HPDE6-E6E7 (cell line): ENCODE results near the gene ATP1B3.
"Not testable (repeated sequence)": the region's sequence is repeated elsewhere in the genome, so short reads cannot be mapped to it uniquely, and the experiment has no call there.

Experiments
- DNase-seq: peaks from one replicate; pipeline ENCODE4 v3.0.0; 2011; ENCODE audit warnings: missing footprints; ENCODE audit errors: extremely low spot score

The ATP1B3 gene

DNA sequence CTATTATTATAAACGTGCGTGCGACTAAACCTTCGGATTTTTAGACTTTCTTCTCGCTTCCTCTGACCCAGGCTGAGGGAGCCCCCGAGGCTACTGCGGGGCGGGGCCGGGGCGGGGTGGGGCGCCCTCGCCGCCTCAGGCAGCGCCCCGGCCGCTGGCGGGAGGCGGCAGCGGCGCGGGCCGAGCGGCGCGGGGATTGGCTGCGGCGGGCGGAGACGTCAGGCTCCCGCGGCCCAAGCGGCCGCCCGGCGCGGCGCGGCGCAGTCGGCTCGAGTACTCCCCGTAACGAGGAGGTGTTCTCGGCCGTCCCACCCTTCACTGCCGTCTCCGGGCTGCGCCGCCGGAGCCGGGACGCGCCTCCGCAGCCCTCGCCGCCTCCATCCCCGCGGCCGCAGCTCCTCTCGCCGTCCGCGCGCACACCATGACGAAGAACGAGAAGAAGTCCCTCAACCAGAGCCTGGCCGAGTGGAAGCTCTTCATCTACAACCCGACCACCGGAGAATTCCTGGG lies at the start of gene ATP1B3:
Gene ATP1B3 (plus strand): TSS at position 263 of the 510 bp plus-strand sequence. CDS start 159 bp downstream, at position 422.
- peak; percentile 70 for DNase-seq

DNA sequence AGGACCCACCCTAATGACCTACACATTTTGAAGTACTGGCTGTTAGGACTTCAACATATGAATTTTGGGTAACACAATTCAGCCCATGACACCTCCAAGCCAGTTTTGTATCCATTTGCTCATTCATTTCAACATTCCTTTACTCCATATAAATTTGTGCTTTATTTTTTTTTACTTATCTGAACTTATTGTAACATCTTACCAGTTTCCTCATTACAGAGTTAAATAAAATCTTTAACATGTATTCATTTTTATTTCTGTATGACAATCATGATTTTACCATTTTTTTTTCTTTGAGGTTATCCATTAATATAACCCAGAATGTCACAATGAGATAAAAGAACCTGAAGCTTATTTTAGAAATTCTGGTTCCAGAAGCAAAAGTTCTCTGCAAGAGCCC lies 48.0 kb upstream of the ATP1B3 start:
- no peak for DNase-seq

DNA sequence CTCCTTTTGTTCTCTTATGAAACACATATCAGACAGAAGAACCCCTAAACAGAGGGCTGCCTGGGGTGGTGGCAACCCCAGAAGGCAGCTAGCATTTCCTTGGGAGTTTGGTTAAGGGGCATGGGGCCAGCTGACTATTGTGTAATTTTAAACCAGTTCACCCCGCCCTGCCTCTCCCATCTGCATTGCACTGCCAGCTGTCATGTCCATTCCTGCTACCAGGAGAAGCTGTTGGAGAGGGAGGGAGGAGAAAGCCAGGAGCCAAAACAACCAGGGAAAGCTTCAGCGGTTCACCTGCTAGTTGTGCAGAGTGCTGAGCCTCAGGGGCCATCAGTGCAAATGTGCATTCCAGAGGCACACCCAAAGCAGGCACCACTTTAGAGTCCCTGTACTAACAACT lies 47.6 kb upstream of the ATP1B3 start:
- DNase-seq = peak; percentile 65

DNA sequence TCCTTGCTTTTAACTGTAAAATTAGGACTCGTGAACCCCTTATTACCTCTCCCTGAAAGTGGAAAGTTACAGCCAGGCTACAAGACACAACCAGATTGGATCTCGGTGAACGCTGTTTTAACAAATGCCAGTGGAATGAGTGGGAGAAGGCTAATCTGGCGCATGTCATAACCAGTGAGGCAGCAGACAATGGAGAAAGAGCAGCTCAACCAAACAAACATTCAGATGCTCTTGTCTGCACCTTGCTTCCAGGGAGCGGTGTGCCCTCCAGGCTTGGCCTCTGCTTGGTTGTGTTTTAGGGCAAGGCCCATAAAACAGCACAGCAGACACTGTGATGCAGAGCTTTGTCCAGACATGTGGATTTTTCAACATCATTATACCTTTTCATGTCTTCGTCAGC lies 45.9 kb upstream of the ATP1B3 start:
- DNase-seq = peak; percentile 84

DNA sequence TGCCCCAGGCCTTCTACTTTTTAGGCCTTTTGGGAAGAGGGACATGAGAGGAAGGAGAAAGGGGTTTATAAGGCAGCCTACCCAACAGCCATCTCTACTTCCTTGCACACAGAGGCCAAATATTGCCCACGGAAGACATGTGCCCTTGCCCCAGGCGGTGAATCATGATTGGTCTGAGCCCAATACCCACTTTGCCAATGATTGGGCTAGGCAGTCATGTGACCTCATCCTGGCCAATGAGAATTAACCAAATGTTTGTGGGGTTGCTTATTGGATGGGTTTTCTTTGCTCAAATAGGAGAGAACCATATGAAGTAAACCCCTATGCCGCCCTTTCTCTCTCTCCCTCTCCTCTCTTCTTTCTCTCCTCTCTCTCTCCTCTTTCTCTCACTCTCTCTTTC lies 42.2 kb upstream of the ATP1B3 start:
- no peak for DNase-seq

DNA sequence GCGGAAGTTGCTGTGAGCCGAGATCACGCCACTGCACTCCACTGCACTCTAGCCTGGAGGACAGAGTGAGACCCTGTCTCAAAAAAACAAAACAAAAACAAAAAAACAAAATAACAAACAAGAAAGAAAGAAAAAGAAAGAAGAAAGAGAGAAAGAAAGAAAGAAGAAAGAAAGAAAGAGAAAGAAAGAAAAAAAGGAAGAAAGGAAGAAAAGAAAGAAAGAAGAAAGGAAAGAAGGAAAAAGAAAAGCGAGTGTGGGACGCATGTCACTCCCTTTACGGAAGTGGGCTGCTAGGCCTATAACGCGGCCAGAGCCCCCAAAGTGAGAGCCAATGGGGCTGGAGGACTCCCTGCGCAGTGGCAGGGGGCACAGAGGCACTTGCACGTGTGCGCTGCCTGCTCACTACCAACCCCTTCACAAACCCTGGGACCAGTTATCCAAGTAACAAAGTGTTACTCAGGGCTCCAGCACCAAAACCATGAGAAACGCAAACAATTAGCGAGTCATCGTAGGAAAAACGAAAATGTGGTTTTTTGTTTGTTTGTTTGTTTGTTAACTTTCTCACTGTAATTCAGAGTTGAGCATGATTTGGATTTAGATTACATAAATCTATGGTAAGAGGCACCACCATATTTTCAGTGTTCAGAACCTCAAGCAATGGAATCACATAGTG lies 40.8 kb upstream of the ATP1B3 start:
- DNase-seq = no peak

DNA sequence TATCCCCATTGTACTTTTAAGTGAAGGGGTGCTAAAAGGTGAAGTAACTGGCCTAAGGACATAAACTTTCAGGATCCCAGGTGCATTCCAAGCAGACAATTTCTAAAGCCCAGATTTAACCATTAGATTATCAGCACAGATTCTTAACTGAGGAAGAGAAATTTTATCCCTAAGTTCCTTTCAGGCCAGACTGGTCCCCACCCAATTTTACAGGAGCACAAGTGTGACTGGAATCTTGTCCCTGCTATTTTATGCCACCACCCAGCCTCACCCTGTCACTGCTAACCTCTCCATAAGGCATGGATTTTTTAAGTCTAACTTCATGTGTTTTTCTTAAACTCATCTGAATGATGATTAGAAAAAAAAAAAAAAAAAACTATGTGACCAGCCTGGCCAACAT lies 37.1 kb upstream of the ATP1B3 start:
- no peak for DNase-seq

DNA sequence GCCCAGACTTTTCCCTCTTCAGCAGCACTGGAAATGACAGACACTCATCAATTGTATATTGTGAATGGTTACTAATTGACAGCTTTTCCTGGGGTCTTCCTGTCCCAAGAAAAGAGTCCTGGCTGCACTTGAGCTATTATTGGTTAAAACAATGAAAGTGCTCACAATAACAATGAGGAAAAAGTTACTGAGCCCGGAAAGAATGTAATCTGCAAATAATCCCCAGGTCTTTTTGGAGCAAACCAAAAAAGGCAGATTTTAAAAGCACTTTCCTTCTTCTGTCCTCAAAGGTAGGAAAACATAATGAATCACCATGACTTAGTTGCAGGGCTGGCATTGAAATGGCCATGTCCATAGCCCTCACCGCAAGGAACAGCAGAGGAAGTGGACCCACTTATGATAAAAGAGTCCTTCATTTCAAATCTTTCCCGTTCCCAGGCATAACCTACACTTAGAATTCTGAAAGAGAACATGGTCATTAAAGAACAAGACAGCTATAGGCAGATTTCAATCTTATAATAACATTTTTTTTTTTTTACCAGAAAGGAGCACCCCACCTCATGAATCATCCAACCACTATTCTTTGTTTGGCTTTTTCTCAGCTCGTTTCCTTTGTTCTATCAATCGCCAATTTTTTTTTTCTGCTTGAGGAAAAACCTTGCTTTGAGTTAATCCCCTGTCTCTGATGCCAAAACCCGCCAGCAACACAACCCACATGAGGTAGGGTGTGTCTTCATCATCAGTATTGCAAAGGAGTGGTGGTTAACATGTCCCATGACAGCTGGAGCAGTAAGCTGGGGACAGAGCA lies 35.5 kb upstream of the ATP1B3 start:
- peak; percentile 46 for DNase-seq

DNA sequence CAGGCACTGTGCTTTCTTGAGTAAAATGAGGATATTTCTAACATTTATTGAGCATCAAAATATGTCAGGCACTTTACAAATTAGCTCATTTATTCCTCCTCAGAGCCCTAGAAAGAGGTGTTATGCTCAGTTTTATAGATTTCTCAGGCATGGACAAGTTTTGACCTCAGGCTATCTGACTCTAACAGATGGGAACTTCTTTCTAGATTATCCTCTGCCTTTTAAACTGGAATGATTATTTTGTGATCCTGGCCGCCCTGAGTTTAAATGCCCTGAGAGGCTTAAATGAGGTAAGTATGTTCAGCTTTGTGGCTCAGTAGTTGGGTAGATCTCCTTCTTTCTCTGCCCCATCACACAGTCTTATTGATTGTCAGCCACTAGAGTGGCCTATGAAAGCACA lies 32.3 kb upstream of the ATP1B3 start:
- DNase-seq = no peak

DNA sequence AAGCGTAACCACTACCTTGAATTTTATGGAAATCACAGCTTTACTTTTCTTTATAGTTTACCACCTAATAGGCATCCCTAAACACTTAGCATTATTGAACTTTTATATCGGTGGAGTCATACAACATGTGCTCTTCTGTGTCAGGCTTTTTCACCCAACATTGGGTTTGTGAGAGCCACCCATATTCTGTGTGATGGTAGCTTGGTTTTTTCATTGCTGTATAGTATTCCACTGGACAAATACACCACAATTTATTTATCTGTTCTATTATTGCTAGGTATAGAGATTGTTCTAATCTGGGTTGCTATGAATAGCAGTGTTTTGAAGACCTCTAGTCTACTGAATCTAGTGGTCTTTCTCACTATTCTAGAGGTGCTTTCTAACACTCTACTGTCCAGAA lies 31.6 kb upstream of the ATP1B3 start:
- no peak for DNase-seq

DNA sequence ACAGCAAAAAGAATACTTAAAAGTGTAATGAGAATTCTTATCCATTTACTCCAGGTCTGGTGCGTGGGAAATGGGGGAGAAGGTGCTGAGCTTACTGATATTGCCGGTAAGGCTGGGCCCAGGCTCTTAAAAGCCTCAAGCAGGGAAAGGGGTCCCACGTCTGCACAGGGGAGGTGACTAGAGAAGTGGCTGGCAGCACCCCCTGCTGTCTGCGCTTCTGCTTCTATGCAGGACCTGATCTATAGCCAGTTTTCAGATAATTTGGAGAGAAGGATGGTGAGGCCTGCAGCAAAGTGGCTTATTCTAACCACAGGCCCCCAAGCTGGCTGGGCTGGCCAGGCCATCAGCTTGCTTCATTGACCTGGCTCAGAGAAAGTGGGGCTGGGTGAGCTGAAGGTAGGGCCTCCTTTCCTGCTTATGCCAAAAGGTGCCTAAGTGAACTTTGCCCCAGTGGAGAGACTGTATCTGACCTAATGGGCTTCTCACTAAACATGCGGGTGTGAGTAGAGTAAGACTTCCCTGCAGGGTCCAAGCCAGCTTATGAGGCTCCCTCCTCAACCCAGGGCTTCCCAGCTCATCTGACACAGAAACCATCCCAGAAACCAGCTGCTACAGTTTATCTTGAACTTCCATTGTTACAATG lies 30.9 kb upstream of the ATP1B3 start:
- no peak for DNase-seq

DNA sequence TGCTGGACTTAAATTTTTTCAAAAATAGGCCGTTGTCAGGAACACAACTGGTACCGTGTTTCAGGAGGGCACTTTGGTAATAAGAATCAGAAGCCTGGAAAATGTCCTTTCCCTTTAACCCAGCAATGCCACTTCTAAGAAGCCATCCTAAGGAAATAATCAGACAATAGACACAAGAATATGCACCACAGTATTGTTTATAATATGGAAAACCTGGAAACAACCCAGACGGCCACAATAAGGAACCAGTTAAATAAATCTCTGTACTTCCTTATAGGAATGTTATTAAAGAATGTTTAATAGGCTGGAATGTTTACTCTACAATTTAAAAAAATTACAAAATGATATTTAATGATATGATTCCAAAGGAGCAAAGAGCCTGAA lies 30.4 kb upstream of the ATP1B3 start:
- DNase-seq = no peak

DNA sequence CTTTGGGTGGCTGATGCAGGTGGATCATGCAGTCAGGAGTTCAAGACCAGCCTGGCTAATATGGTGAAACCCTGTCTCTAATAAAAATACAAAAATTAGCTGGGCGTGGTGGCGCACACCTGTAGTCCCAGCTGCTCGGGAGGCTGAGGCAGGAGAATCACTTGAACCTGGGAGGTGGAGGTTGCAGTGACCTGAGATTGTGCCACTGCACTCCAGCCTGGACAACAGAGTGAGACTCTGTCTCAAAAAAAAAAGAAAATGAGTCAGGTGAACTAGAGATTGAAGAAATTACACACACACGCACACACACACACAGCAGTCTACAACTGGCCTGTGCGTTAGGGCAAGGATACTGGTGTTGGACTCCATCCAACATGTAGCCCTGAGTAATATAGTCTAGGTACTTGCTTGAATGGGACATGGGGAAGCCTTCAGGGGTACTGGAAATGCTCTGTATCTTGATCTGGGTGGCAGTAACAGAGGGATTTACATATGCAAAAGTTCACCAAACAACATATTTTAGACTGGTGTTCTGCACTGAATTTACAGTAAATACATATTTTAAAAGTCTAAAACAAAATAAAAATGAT lies 28.2 kb upstream of the ATP1B3 start:
- DNase-seq = not testable (repeated sequence)

DNA sequence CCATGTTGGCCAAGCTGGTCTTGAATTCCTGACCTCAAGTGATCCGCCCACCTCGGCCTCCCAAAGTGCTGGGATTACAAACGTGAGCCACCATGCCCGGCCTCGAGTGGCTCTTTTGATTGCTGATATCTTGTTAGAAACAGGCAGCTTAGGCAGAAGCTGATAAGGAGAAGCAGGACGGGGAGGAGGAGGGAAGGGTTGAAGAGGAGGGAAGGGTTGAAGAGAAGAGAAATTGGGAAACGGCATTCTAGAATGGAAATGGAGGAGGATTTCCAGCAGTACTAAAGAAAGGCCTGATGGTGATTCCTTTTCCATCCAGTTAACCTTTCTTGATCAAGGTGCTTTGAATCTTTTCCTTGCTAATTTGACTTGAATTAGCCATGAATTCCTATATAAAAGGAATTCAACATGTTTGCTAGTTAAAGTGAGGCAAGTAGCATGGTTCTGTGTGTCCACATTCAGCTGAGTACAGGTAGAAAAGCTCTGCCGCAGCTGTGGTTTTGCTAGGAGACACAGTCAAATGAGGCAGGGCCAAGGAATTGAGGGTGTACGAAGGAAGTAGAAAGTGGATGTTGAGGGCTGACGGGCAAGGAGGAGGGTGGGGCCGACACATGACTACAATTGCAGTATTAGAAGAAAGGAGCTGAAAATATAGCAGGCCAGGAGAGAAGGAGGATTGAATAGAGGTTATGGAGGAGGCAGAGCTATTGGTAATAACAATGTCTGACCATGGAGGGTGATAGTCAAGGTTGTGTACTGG lies 27.2 kb upstream of the ATP1B3 start:
- DNase-seq = no peak

DNA sequence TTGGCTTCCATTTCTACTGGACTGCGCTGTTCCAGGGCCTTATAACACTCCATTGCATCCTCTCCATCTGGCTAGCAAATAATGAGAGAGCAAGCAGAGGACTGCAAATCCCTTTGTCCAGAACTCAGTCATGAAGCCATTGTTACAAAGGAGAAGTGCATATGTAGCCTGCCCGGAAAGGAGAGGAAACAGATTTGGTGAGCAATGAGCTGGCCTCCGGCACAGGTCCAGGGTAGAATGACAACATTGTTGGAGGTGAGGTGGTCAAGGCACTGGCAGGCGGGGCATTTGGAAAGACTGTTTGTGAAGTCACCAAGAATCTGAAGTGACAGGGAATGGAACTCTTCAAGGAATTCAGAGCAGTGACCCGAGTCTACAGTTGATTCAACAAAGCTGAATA lies 25.0 kb upstream of the ATP1B3 start:
- no peak for DNase-seq

DNA sequence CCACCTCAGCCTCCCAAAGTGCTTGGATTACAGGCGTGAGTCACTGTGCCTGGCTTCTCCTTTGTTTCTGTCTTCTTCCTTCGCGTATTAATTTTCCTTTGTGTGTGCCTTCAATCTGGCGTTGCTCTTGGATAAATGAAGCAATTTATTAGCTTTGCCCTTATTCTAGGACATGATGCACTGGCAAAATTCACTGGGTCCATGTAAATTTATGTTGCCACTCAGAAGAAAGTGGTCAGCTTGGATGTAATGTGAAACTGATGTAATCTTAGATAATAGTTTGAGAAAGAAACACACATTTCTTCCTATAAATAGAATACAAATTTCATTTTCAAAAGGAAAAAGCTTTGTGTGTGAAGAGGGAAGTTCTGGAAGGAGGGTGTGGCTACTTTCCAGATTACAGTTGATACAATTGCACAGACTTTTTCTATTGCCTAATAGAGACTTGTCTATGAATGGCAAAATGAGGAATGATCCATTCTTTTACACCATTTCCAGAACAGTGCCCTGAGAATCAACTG lies 23.3 kb upstream of the ATP1B3 start:
- DNase-seq = no peak

DNA sequence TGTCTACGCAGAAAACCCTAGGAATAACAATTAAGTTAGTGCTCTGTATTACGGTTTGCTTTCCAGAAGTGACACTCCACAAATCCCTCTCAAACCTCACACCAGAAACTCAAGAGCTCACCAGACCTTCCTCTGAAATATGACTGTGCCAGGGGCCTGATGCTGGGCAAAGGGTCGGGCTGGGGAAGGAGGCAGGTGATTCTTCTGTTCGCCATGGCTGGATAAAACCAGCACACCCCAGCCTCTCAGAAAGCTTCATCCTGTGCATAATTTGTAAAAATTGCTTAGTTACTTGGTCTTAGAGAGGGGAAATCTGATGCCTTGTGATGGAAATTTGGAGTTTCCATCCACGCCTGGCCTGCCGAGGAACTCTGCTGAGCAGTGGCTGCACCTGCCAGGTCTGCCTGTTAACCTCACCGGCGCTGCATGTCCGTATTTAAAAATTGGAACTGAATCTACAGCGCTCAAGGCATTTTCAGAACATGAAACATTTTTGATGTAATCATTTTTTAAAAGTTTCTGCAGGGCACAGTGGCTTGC lies 22.7 kb upstream of the ATP1B3 start:
- DNase-seq = no peak

DNA sequence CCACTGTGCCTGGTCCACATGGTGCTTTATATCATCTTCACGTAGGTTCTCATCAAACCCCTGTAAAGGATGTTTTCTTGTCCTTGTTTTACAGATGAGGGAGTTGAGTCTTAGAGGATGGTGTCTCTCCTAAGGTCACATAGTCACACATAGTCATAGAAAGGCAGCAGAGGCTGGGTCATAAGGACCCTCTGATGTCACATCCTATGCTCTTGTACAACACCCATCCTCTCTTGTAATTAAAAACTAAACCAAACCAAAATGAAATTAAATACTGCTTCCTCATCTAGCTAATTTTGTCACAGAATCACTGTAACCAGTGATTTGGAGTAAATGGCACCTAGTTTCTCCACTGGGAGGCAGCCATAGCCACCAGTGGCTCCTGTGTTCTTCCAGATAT lies 21.8 kb upstream of the ATP1B3 start:
- DNase-seq = no peak

DNA sequence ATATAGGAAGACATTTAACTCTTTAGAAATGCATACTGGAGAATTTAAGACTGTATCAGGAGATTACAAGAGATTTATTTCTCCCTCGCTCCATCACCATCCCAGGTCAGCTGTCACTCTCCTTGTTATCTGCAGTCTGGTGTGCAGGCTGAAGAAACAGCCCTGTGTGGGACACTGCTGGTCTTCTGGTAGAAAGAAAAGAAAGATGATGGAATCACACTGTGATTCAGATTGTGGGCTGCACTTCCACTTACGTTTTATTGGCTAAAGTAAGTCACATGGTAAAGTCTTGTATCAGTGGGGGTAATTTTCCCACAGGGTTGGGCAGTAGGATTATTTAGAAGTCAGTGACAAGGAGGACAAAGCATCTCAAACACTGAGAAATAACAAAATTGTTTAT lies 18.1 kb upstream of the ATP1B3 start:
- no peak for DNase-seq

DNA sequence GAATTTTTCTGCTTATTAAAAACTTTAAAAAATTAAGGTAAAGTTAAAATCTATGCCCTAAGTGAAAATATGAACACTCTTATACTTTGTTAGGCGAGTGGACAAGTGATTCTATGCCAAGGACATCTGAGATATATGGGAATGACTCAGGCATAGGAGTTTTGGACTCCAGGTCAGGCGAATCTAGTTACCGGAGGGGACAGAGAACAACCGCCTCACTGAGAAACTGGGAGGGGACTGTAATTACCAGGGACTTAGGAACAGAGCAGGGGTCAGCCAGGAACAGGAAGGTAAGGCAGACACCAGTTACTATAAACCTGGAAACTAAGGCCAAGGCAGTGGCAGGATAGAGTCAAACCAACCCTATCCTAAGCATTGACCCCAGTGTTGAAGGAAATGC lies 16.8 kb upstream of the ATP1B3 start:
- DNase-seq = no peak

DNA sequence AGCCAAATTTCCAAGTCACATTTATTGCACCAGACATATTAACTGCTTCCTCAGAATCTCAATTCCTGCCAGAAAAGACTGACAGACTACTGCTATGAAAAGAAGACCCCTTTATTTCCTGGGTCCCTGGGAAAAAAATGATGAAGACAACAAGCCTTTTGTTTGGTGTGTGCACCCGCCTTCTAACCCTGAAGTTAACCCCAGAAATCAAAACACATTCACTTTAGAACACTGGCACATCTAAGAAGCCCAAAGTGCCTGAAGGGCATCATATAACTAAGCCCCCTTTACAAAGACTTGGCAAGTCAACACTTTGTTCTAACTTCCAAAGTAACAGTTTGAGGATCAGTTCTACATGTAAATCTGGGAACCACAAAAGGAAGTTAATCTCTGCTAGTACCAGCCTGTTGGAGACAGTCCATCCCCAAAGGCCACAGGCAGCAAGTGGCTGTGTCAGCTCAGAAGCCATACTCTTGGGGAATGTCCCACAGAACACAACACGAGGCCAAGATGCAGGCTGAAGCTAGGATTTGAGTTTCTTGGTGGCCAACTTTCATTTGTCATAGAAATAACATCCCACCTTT lies 16.3 kb upstream of the ATP1B3 start:
- DNase-seq = no peak
